WERI-Rb-1 (cell line): ENCODE results near the gene TSPAN18.

Experiments
- DNase-seq: peaks from one replicate; pipeline ENCODE4 v3.0.0-alpha.2; 2020
- H3K27ac ChIP-seq: fragments of 250-450 bp; sonication (Bioruptor Pico); 2 replicates; pipeline ENCODE4 v1.5.1; 2020; ENCODE audit warnings: mild to moderate bottlenecking, moderate library complexity
- H3K27me3 ChIP-seq: fragments of 250-450 bp; sonication (Bioruptor Pico); 2 replicates; pipeline ENCODE4 v1.5.1; 2021; ENCODE audit warnings: mild to moderate bottlenecking, low read depth, moderate library complexity; ENCODE audit not compliant: insufficient read depth, severe bottlenecking
- H3K36me3 ChIP-seq: fragments of 250-450 bp; sonication (Bioruptor Pico); 2 replicates; pipeline ENCODE4 v1.5.1; 2020; ENCODE audit warnings: mild to moderate bottlenecking, moderate library complexity
- H3K4me3 ChIP-seq: 2 replicates; pipeline ENCODE4 v1.5.1; 2011; ENCODE audit warnings: low read depth, mild to moderate bottlenecking, control low read depth, low read length
- H3K9me3 ChIP-seq: fragments of 250-450 bp; sonication (Bioruptor Pico); 2 replicates; pipeline ENCODE4 v1.5.1; 2021; ENCODE audit warnings: mild to moderate bottlenecking, moderate library complexity; ENCODE audit not compliant: severe bottlenecking
- TF ChIP-seq, protein P1 (sequence below): IDR thresholded peaks from 2 replicates; pipeline ENCODE4 v1.5.1; 2011; ENCODE audit warnings: low read depth, mild to moderate bottlenecking, control low read depth, inconsistent platforms, low read length

Gene TSPAN18

DNA sequence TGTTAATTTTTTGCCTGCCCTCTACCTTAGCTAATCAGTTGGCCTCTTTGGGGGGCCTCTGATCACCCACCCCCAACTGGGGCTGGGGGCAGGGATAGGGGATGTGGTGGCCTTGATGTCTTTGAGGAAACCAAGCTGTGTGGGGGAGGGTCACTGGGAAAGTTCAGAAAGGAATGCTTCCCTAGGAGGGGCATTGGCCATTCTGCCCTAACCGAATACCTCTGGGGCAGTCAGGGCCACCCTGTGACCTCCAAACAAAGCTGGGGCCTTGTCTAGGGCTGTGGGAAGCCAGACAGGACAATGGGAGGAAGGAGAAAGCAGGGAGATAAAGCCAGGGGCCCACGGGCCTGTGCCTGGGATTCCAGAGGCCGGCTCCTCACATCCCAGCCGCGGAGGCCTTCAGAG is 97.5 kb downstream of the TSPAN18 start:
- Histone ChIP-seq H3K36me3 (no peaks in the 10 kb centered on the region; the same call in 1 of the 2 replicates), H3K4me3 (no peak overlapping the region), H3K9me3 (peaks cover 3% of the 10 kb centered on the region), H3K27ac (no peak overlapping the region), H3K27me3 (no peaks in the 10 kb centered on the region)
- TF ChIP-seq, protein P1, sequence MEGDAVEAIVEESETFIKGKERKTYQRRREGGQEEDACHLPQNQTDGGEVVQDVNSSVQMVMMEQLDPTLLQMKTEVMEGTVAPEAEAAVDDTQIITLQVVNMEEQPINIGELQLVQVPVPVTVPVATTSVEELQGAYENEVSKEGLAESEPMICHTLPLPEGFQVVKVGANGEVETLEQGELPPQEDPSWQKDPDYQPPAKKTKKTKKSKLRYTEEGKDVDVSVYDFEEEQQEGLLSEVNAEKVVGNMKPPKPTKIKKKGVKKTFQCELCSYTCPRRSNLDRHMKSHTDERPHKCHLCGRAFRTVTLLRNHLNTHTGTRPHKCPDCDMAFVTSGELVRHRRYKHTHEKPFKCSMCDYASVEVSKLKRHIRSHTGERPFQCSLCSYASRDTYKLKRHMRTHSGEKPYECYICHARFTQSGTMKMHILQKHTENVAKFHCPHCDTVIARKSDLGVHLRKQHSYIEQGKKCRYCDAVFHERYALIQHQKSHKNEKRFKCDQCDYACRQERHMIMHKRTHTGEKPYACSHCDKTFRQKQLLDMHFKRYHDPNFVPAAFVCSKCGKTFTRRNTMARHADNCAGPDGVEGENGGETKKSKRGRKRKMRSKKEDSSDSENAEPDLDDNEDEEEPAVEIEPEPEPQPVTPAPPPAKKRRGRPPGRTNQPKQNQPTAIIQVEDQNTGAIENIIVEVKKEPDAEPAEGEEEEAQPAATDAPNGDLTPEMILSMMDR: no peak
- DNase-seq: no peak

GRCh38 chr11:44825058-44825785 is 98.5 kb downstream of the TSPAN18 start:
- TF ChIP-seq, protein P1: no peak
- Histone ChIP-seq H3K27ac (no peak overlapping the region), H3K36me3 (no peaks in the 10 kb centered on the region; the same call in 1 of the 2 replicates), H3K27me3 (no peaks in the 10 kb centered on the region), H3K9me3 (peaks cover 3% of the 10 kb centered on the region), H3K4me3 (no peak overlapping the region)
- no peak for DNase-seq

DNA sequence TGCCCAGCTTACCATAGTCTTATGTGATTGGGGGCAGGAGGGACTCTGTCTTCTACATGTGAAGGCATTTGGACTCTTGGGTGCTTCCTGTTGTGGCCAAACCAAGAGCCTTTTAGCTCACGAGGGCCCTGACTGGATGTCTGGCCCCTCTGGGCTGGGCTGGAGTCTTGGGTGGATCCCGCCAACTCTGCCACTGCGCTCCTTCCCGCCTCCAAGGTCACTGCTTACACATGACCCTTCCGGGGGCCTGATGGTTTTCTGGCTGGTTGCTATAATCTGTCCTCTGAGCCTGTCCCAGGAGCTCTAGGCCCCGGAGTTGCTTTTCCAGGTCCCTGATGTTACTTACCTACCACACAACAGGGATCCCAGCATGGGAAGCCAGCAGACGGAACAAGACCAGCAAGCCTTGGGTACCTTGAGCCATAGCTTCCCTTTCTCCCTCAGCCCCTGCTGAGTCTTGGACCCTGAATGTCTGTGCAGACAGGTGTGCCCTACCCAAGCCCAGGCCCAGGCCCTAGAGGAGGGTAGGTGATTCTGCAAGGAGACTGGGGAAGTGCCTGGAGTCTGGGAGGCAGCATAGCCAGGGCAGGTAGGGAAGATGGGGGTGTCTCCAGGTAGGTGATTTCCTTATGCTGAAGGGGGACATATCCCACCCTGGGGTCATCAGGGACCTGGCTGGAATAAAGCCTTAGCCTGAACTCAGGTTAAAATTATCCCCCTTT is 100.3 kb downstream of the TSPAN18 start:
- H3K9me3 ChIP-seq: peaks cover 3% of the 10 kb centered on the region
- no peak overlapping the region for H3K27ac ChIP-seq

GRCh38 chr11:44828296-44828695 is 101.5 kb downstream of the TSPAN18 start:
- TF ChIP-seq, protein P1: no peak
- no peak overlapping the region for H3K27ac ChIP-seq
- no peaks in the 10 kb centered on the region; the same call in 1 of the 2 replicates for H3K36me3 ChIP-seq
- H3K9me3 ChIP-seq: peaks cover 3% of the 10 kb centered on the region
- no peaks in the 10 kb centered on the region for H3K27me3 ChIP-seq
- no peak for DNase-seq
- H3K4me3 ChIP-seq: no peak overlapping the region

More for the DNA sequence above, 100.3 kb downstream of the TSPAN18 start:
- Histone ChIP-seq H3K27me3 (no peaks in the 10 kb centered on the region), H3K36me3 (no peaks in the 10 kb centered on the region; the same call in 1 of the 2 replicates), H3K4me3 (no peak overlapping the region)
- no peak for DNase-seq
- TF ChIP-seq, protein P1: no peak

GRCh38 chr11:44829838-44830237 is 103.1 kb downstream of the TSPAN18 start:
- no peaks in the 10 kb centered on the region for H3K27me3 ChIP-seq
- TF ChIP-seq, protein P1: no peak
- H3K36me3 ChIP-seq: no peaks in the 10 kb centered on the region; the same call in 1 of the 2 replicates
- no peak for DNase-seq
- H3K9me3 ChIP-seq: no peaks in the 10 kb centered on the region
- H3K27ac ChIP-seq: no peak overlapping the region
- no peak overlapping the region for H3K4me3 ChIP-seq
